SHP77 (cell line): ENCODE data around the gene NFE2L1.
A peak's percentile ranks its signal among the peaks of the same experiment; 100 is the strongest.
"Not testable (repeated sequence)": the region's sequence is repeated elsewhere in the genome, so short reads cannot be mapped to it uniquely, and the experiment has no call there.

ENCODE experiments used
- DNase-seq, 2 experiments: peaks; one replicate each; lab custom pipeline; 2025; lab: John Stamatoyannopoulos, UW

NFE2L1 gene

DNA sequence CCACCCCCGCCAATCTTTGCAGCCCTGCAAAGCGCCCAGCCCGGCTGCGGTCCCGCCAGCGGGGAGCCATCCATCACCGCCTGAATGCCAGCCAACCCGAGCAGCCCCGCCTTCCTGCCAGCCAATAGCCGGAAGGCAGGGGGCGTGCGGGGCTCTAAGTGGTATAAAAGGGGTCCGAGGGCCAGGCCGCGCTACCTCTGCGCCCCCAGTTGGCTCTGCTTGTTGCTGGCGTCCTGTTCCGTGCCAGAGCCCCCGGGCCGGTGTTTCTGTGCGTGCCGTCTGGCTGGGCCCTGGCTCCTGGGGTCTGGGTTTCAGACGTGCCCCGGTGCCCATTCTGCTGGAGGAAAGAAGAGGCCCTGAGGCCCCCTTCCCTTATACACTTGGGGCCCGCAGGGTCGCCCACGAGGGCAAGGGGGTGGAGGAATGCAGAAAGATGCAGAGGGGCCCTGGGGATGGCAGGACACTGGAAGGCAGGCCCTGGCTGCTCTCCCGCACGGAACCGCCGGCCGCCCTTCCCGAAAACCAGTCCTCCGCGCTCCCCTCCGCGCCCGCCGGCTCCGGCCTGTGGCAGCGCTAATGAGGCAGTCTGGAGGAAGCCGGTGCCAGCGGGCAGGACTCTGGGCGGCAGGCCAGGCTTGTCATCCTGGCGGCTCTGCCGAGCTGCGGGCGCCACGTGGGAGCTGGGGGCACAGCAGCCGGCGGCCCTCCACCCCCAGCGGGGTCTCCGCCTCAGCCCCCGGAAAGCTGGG, 24.6 kb upstream of the NFE2L1 start:
- DNase-seq = peak; percentile 91 to 92

- peak; percentile 27 to 41 for DNase-seq
Measured at GRCh38 chr17:48024149-48025039, 23.8 kb upstream of the NFE2L1 start.

GRCh38 chr17:48025040-48025903, 22.9 kb upstream of the NFE2L1 start:
- DNase-seq = peak; percentile 96 to 98

- no peak for DNase-seq
Measured at GRCh38 chr17:48025904-48026501, 22.2 kb upstream of the NFE2L1 start.

DNA sequence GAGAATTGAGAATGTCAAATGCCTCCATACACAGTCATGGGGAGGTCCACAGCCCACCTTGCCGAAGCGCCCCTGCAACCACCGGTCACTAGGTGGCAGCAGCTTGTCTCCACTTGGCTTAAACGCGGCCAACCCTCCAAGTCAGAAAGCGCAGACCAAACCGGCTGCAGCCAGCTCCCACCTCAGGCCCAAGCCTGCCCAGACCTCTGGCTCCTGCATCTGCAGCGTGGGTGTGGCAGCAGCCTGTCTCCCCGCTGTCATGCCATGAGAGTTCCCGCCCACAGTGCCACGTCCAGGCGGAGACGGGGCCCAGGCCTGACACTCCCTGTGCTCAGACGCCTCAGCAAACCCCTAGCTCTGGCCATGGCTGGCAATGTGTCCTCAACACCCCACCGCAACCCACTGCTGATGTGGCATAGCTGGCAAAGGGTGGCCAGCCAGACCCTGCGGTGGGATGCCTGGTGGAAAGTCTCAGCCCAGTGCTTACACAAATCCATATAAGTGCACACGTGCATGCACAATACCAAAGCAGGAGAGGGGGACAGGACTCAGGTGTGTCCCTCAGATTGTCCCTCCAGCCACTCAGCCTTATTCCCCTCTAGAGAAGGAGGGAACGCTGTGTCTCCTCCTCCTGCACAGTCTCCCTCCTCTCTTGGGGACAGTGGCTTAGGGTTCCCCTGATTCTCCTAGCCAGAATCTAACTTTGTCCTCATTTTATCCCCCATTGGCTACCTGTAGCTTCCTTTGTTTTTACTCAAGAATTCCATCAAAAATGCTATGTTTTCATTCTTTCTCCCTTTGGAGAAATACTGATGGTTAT, 21.4 kb upstream of the NFE2L1 start:
- peak; percentile 94 to 97 for DNase-seq

DNA sequence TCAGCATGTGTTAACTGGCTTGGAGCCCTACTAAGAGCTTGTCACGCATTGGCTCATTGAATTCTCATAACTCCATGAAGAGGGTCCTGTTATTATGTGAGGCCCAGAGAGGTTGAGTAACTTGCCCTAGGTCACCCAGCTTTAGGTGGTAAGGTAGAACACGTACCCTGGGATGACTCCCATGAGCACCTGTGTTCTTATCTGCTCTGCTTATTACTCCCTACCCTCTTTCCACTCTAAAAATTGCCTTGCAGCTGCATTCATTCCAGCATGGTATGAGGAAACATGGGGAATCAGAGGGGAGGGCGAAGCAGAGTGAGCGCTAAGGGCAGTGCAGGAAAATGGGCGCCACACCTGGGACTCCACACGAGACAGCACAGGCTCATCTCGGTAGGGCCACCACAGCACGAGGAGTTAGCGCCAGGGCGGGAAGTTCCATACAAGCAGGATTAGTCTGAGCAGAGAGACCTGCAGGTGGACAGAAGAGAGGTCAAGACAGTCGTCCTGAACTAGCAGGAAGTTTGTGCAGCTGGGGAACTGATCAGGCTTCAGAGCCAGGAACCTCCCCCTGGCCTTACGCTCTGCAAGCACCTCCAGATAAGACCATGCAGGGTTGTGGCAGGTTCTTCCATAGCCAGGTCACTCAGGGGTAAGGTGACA, 20.7 kb upstream of the NFE2L1 start:
- no peak for DNase-seq

DNA sequence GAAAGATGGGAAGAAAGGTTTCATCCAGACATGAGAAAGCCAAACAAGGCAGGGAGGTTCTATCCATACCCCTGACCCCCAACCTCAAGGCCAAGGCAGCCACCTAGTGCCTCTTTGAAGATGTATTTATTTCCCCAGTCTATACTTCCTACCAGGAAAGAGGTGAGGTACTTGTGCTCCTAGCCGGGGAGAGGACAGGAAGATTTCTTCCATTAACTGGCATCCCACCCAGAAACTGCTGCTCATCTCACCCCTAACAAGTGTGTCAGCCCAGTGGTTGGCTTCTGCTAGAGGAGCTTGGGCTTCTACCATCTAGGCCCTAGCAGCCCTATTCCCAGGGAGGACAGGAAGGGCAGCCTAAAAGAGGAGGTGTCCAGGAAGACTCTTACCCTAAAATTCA, 19.4 kb upstream of the NFE2L1 start:
- no peak for DNase-seq

- DNase-seq = no peak
Measured at GRCh38 chr17:48030531-48030930, 17.6 kb upstream of the NFE2L1 start.

DNA sequence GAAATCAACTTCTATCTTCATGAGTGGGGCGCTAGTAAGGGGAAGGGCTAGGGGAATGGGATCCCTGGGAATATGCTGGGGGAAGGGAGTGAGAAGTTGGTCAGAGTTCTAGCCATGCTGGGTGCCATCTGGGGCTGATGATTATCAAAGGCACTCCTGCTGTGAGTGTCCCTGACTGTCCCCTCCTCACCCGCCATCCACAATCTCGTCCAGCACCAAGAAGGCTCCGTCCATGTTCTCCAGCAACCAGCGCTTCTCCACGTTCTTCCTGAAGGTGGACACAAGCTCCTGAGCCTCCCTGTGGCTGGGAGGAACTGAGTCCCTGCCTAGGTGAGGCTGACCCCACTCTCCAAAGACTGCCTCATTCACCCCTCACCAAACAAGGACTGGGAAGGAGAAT, 16.2 kb upstream of the NFE2L1 start:
- no peak for DNase-seq

DNA sequence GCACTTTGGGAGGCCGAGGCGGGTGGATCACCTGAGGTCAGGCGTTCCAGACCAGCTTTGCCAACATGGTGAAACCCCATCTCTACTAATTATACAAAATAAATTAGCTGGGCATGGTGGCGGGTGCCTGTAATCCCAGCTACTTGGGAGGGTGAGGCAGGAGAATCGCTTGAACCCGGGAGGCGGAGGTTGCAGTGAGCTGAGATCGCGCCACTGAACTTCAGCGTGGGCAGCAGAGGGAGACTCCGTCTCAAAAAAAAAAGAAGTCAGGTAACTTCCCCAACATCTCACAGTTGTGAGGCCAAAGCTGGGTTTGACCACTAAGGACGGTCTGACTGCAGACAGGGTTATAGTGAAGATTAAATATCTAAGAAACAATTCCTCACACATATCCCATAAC, 13.4 kb upstream of the NFE2L1 start:
- not testable (repeated sequence) for DNase-seq

DNA sequence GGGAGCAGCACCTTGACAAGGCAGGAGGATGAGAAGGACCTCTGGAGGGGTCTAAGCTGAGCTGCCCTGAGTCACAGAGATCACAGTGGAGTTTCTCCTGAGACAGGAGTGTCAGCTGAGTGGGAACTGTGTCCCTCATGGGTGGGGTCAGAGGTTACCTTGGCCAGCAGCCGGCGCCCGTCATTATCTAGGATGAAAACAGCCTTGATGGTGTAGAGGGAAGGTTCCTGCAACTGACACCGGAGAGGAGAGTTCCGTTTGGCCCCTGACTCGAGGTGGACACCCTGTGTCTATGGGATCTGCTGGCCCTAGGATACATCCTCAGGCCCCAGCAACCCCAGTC, 11.5 kb upstream of the NFE2L1 start:
- DNase-seq = no peak

- no peak for DNase-seq
Measured at GRCh38 chr17:48037036-48037837, 10.9 kb upstream of the NFE2L1 start, which contains the start of gene COPZ2. Gene COPZ2 (minus strand): TSS chr17:48037797. CDS start chr17:48037777, 20 bp downstream.

DNA sequence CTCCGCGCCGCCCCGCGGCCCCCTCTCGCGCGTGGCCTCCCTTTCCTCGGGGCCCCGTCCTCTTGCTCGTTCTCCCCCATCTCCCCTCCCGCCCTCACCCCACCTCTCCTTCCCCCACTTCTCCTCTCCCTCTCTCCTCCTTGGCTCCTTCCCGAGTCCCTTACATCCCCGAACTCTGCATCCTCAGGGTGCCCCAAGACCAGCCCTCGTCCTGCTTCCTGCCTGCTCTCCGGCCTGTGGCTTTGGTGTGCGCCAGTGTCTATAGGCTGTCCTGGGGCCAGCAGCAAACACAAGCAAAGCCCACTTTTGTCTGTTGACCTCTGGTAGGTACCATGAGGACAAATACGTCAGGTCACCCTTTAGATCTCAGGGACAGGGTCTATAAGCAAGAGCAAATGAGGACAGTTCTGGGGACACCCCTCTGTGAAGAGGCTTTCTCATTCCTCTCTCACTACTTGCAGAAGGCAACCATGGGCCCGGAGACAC, 10.3 kb upstream of the NFE2L1 start:
- DNase-seq = no peak

GRCh38 chr17:48038687-48039086, 9.5 kb upstream of the NFE2L1 start:
- DNase-seq = no peak

- no peak for DNase-seq
Measured at GRCh38 chr17:48043176-48043575, 5.0 kb upstream of the NFE2L1 start.

DNA sequence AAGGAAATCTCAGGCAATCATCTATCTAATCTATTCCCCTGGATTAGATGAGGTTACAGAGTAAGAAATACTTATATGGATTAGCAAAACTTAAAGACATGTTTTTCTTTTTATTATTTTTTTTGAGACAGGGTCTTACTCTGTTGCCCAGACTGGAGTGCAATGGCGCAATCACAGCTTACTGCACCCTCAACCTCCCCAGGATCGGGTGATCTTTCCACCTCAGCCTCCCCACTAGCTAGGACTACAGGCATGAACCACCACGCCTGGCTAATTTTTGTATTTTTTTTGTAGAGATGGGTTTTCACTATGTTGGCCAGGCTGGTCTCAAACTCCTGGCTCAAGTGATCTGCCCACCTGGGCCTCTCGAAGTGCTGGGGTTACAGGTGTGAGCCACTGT, 3.3 kb upstream of the NFE2L1 start:
- no peak for DNase-seq

DNA sequence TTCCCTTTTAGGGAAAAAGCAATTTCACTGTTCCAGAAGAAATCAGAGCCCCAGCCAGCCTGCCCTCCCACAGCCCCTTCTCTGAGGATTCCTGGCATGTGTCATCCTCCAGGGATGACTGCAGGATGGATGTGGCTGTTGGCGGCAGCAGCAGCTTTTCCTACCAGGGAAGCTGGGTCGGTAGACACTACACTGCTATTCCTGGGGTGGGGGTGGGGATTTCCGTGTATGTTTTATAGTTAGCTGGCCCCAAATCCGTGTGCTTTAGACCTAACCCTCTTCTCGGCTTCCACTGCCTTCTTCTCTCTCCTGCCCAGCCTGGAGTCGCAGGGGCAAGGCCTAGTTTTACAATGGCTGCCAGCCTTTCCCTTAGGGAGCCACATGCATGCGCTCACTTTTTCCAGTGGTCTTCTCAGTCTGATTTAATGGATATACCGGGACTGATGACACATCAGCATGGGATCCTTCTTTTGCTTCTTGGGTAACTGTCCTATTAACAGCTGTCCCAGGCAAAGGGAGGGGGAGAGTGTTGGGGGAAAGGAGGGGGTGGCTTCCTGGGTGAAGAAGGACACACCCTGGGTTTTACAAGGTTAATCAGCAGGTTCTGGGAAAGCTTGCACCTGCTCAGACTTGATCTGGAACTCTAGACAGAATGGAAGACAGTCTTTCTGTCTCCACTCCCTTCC, 2.7 kb upstream of the NFE2L1 start:
- DNase-seq = no peak

DNA sequence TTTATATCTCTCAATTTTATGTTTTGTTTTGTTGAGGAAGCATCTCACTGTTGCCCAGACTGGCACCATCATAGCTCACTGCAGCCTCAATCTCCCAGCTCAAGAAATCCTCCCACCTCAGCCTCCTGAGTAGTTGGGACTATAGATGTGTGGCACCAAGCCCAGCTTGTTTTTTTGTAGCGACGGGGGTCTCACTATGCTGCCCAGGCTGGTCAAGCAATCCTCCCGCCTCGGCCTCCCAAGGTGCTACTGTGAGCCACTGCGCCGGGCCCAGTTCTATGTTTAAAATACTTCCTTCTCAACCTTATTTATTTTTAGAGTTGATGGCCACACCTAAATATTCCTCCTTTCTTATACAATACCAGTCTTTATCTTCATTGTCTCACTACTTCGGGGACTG, 1.9 kb upstream of the NFE2L1 start:
- no peak for DNase-seq
